Liver (tissue), 9 donors: ENCODE data around the gene PEX14. TPM values are rescaled to one million over a fixed set of nuclear protein-coding genes. Genes with fewer than 3 reads are reported as not detected.

Source experiments
- DNase-seq: peaks from one replicate; pipeline ENCODE4 v3.0.0-alpha.2; 2017; ENCODE audit warnings: low spot score
- H3K27ac ChIP-seq, 2 donors: one replicate each; pipeline ENCODE4 v1.7.0; 2013; ENCODE audit warnings: inconsistent platforms in 2 of 2, low read length in 2 of 2, control low read depth in 1 of 2, low read depth in 1 of 2, mild to moderate bottlenecking in 1 of 2
- H3K27me3 ChIP-seq, 4 donors: one replicate each; pipeline versions ENCODE4 v1.6.1 to v1.7.0; 2013; ENCODE audit warnings: low read length in 3 of 4, inconsistent platforms in 1 of 4, mild to moderate bottlenecking in 1 of 4, moderate library complexity in 1 of 4; ENCODE audit not compliant: control insufficient read depth in 4 of 4, insufficient read depth in 4 of 4
- H3K36me3 ChIP-seq, 4 donors: one replicate each; pipeline versions ENCODE4 v1.6.1 to v1.7.0; 2013; ENCODE audit warnings: low read length in 3 of 4, mild to moderate bottlenecking in 3 of 4, low read depth in 1 of 4, moderate library complexity in 1 of 4; ENCODE audit not compliant: control insufficient read depth in 4 of 4, insufficient read depth in 3 of 4
- H3K4me1 ChIP-seq, 4 donors: one replicate each; pipeline versions ENCODE4 v1.6.1 to v1.7.0; 2013; ENCODE audit warnings: low read length in 3 of 4, mild to moderate bottlenecking in 3 of 4, moderate library complexity in 1 of 4; ENCODE audit not compliant: control insufficient read depth in 4 of 4, insufficient read depth in 4 of 4
- H3K4me3 ChIP-seq, 3 donors: one replicate each; pipeline versions ENCODE4 v1.6.1 to v1.7.0; 2013; ENCODE audit warnings: low read length in 3 of 3, control low read depth in 1 of 3, low read depth in 1 of 3, mild to moderate bottlenecking in 1 of 3
- H3K9ac ChIP-seq, 2 donors: one replicate each; pipeline ENCODE4 v1.7.0; 2013; ENCODE audit warnings: low read length in 2 of 2, mild to moderate bottlenecking in 2 of 2, moderate library complexity in 2 of 2, control low read depth in 1 of 2, low read depth in 1 of 2
- H3K9me3 ChIP-seq, 4 donors: one replicate each; pipeline versions ENCODE4 v1.6.1 to v1.7.0; 2013; ENCODE audit warnings: low read length in 3 of 4; ENCODE audit not compliant: control insufficient read depth in 4 of 4
- EGR1 ChIP-seq, 2 donors: IDR thresholded peaks; 2 replicates each; pipeline ENCODE4 v1.6.1; 2016 to 2018; ENCODE audit warnings: antibody characterized with exemption in 2 of 2, low read depth in 2 of 2
- FOXA1 ChIP-seq: IDR thresholded peaks from 2 replicates; pipeline ENCODE4 v1.6.1; 2016; ENCODE audit warnings: antibody characterized with exemption
- FOXA2 ChIP-seq: IDR thresholded peaks from 2 replicates; pipeline ENCODE4 v1.6.1; 2016; ENCODE audit warnings: antibody characterized with exemption
- GABPA ChIP-seq, 2 donors: IDR thresholded peaks in 1 of 2; conservative IDR thresholded peaks in 1 of 2; 2 replicates each; pipeline ENCODE4 v1.6.1; 2016; ENCODE audit warnings: antibody characterized with exemption in 2 of 2, mild to moderate bottlenecking in 1 of 2, moderate library complexity in 1 of 2
- HNF4A ChIP-seq, 2 donors: conservative IDR thresholded peaks; 2 replicates each; pipeline ENCODE4 v1.6.1; 2016; ENCODE audit warnings: antibody characterized with exemption in 2 of 2, mild to moderate bottlenecking in 2 of 2
- JUND ChIP-seq, 2 donors: IDR thresholded peaks; 2 replicates each; pipeline ENCODE4 v1.6.1; 2016; ENCODE audit warnings: antibody characterized with exemption in 2 of 2
- MAX ChIP-seq: IDR thresholded peaks from 2 replicates; pipeline ENCODE4 v1.6.1; 2016; ENCODE audit warnings: antibody characterized with exemption
- NR2F2 ChIP-seq: IDR thresholded peaks from 2 replicates; pipeline ENCODE4 v1.6.1; 2016; ENCODE audit warnings: antibody characterized with exemption
- REST ChIP-seq: IDR thresholded peaks from 2 replicates; pipeline ENCODE4 v1.6.1; 2016; ENCODE audit warnings: antibody characterized with exemption, mild to moderate bottlenecking
- RXRA ChIP-seq, 2 donors: IDR thresholded peaks; 2 replicates each; pipeline ENCODE4 v1.6.1; 2017 to 2018; ENCODE audit warnings: antibody characterized with exemption in 2 of 2, mild to moderate bottlenecking in 1 of 2
- SP1 ChIP-seq: IDR thresholded peaks from 2 replicates; pipeline ENCODE4 v1.6.1; 2018; ENCODE audit warnings: antibody characterized with exemption, mild to moderate bottlenecking
- YY1 ChIP-seq: IDR thresholded peaks from 2 replicates; pipeline ENCODE4 v1.6.1; 2016; ENCODE audit warnings: antibody characterized with exemption, mild to moderate bottlenecking
- WGBS: extraction: QIAGEN DNeasy Blood & Tissue Kit; methylation state at CpG from one replicate; pipeline ENCODE4 v1.1.7; 2013; 5-methylcytosine and 5-hydroxymethylcytosine counted together
- polyA plus RNA-seq, 2 donors: library from polyadenylated mRNA; stranded (reverse) in 1 of 2; unstranded in 1 of 2; fragments of 200-250 nt in 1 of 2; fragments of >200 nt in 1 of 2; fragmentation: Nextera tagmentation in 1 of 2; extraction: Ambion mirVana in 1 of 2; gene quantifications; one replicate each; pipeline versions ENCODE4 v1.2.1 to v1.2.3, GENCODE V29; 2013 to 2015
- total RNA-seq, 2 donors: library from RNA; depleted of rRNA; stranded (reverse); fragments of >200 nt; gene quantifications; one replicate each; pipeline ENCODE4 v1.2.3, GENCODE V29; 2014
- TF ChIP-seq, protein P1 (sequence below): IDR thresholded peaks from 2 replicates; pipeline ENCODE4 v1.6.1; 2016; ENCODE audit warnings: antibody characterized with exemption
- donor health status: healthy.
- donor health status: healthy.
- donor health status: healthy.
- donor health status: healthy.
- donor health status: healthy.

PEX14 gene
- total and polyA plus RNA-seq, 4 donors = 7.1 to 16.1 (median 11.7) TPM

DNA sequence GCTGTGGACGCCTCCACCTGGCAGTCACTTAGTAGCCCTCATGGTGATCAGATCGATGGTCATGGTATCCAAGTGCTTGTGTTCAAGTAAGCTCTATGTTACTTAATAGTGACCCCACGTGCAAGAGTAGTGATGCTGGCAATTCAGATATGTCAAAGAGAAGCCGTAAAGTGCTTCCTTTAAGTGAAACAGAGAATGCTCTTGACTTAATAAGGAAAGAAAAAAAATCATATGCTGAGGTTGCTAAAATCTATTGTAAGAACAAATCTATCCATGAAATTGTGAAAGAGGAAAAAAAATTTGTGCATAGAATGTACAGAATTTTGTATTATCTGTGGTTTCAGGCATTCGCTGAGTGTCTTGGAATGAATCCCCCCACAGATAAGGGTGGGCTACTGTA, 113.9 kb downstream of the PEX14 start:
- H3K4me3 ChIP-seq = no peak overlapping the region
- WGBS = 97% methylated on average over 5 of the region's 5 CpGs
- no peaks in the 10 kb centered on the region for H3K27me3 ChIP-seq

GRCh38 chr1:10589074-10589473, 114.3 kb downstream of the PEX14 start:
- H3K27ac ChIP-seq = no peak overlapping the region
- H3K9ac ChIP-seq = no peak overlapping the region
- DNase-seq = no peak
- no peaks in the 10 kb centered on the region for H3K27me3 ChIP-seq
- H3K36me3 ChIP-seq = no peaks in the 10 kb centered on the region
- peaks cover 9 to 26% (median 13%) of the 10 kb centered on the region in 4 donors for H3K4me1 ChIP-seq
- TF ChIP-seq JUND (IDR thresholded peaks at IDR 0.05) (no peak), YY1 (no peak), MAX (no peak), FOXA1 (no peak)
- 95% methylated on average over 5 of the region's 5 CpGs for WGBS
- H3K9me3 ChIP-seq = no peaks in the 10 kb centered on the region
- H3K4me3 ChIP-seq = no peak overlapping the region

More for the DNA sequence above, 113.9 kb downstream of the PEX14 start:
- no peak for DNase-seq
- TF ChIP-seq, protein P1, sequence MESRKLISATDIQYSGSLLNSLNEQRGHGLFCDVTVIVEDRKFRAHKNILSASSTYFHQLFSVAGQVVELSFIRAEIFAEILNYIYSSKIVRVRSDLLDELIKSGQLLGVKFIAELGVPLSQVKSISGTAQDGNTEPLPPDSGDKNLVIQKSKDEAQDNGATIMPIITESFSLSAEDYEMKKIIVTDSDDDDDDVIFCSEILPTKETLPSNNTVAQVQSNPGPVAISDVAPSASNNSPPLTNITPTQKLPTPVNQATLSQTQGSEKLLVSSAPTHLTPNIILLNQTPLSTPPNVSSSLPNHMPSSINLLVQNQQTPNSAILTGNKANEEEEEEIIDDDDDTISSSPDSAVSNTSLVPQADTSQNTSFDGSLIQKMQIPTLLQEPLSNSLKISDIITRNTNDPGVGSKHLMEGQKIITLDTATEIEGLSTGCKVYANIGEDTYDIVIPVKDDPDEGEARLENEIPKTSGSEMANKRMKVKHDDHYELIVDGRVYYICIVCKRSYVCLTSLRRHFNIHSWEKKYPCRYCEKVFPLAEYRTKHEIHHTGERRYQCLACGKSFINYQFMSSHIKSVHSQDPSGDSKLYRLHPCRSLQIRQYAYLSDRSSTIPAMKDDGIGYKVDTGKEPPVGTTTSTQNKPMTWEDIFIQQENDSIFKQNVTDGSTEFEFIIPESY = no peak
- TF ChIP-seq GABPA (IDR thresholded peaks at IDR 0.05 in 1 of 2, conservative IDR thresholded peaks at IDR 0.05 in 1 of 2) (no peak), HNF4A (conservative IDR thresholded peaks at IDR 0.05) (no peak), REST (no peak)
- H3K27ac ChIP-seq = no peak overlapping the region
- H3K4me1 ChIP-seq = peaks cover 9 to 22% (median 13%) of the 10 kb centered on the region in 4 donors
- no peaks in the 10 kb centered on the region for H3K9me3 ChIP-seq
- no peak overlapping the region for H3K9ac ChIP-seq
- H3K36me3 ChIP-seq = no peaks in the 10 kb centered on the region

DNA sequence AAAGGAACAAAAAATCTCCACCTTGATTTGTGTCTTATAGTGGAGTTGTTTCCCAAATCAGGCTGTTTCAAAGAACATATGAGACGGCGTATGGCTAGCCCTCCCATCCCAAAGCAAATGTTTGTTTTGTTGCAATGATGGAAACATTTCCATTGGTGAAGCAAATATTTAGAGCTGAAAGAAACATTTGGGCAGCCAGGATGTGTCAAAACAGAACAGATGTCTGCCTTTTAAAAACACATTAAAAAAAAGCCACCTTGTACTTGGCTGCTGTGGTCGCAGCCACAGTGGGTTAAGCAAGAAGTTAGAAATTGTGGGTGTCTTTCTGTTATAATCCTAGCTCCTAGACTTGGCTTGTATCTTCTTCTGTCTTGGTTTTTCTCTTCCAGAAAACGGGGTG, 116.3 kb downstream of the PEX14 start:
- no peak for DNase-seq
- H3K9ac ChIP-seq = no peak overlapping the region
- peak overlapping the region; percentile 67 to 76 for H3K27ac ChIP-seq
- WGBS = 27% methylated on average over 4 of the region's 4 CpGs
- no peaks in the 10 kb centered on the region for H3K36me3 ChIP-seq
- H3K9me3 ChIP-seq = no peaks in the 10 kb centered on the region
- H3K4me3 ChIP-seq = no peak overlapping the region
- H3K27me3 ChIP-seq = no peaks in the 10 kb centered on the region
- H3K4me1 ChIP-seq = peaks cover 12 to 34% (median 15%) of the 10 kb centered on the region in 4 donors
- TF ChIP-seq NR2F2 (no peak), RXRA (IDR thresholded peaks at IDR 0.05) (peak; percentile 5 to 80), SP1 (peak; percentile 49), FOXA1 (no peak), FOXA2 (no peak), JUND (IDR thresholded peaks at IDR 0.05) (peak in 1 of 2 donors; percentile 57), REST (no peak), MAX (peak; percentile 67), YY1 (peak; percentile 75), GABPA (IDR thresholded peaks at IDR 0.05 in 1 of 2, conservative IDR thresholded peaks at IDR 0.05 in 1 of 2) (no peak), HNF4A (conservative IDR thresholded peaks at IDR 0.05) (peak; percentile 44 to 71), EGR1 (IDR thresholded peaks at IDR 0.05; ENCODE audit: low read depth in 2 of 2) (peak; percentile 36 to 88)
- TF ChIP-seq, protein P1 = peak; percentile 43
